Lower leg skin (tissue), 4 donors: ENCODE measurements around the gene ODF2. TPM values are rescaled to one million over a fixed set of nuclear protein-coding genes. Genes with fewer than 3 reads are reported as not detected.
"Not testable (repeated sequence)": the region's sequence is repeated elsewhere in the genome, so short reads cannot be mapped to it uniquely, and the experiment has no call there.

Experiments used
- DNase-seq, 2 donors: peaks; one replicate each; pipeline ENCODE4 v3.0.0-alpha.2; 2019; ENCODE audit warnings: low spot score in 2 of 2
- H3K4me3 ChIP-seq: fragments of 200-600 bp; sonication (generic); 2 replicates; pipeline ENCODE4 v1.5.1; 2017; ENCODE audit warnings: mild to moderate bottlenecking, low read depth; ENCODE audit not compliant: poor library complexity, severe bottlenecking
- CTCF ChIP-seq, 3 donors: fragments of 450-650 bp; IDR thresholded peaks; one replicate each; pipeline ENCODE4 v1.5.1; 2016; ENCODE audit warnings: antibody characterized with exemption in 3 of 3, mild to moderate bottlenecking in 3 of 3, moderate library complexity in 2 of 3
- POLR2A ChIP-seq, 2 donors: fragments of 450-650 bp; IDR thresholded peaks; one replicate each; pipeline ENCODE4 v1.6.1; 2016 to 2017; ENCODE audit warnings: antibody characterized with exemption in 2 of 2, mild to moderate bottlenecking in 1 of 2, moderate library complexity in 1 of 2
- WGBS, 2 donors: methylation state at CpG; one replicate each; pipeline ENCODE4 v1.1.5; 2018; 5-methylcytosine and 5-hydroxymethylcytosine counted together
- intact Hi-C: fragments of 100-400 bp; cut with DNase I; formaldehyde crosslinking; loops from one replicate; pipeline ENCODE4 v1.15.0; 2023; ENCODE audit warnings: low total_unique reads
- total RNA-seq, 4 donors: library from RNA; depleted of rRNA; stranded (reverse); fragments of >200 nt; gene quantifications; one replicate each; pipeline ENCODE4 v1.1.0, GENCODE V29; 2016

ODF2 gene
- total RNA-seq, 4 donors from 2014 or later: 15.0 to 22.1 (median 18.0) TPM

GRCh38 chr9:128411364-128412119 lies 44.3 kb upstream of the ODF2 start:
- WGBS, 2 donors: 44 to 48% methylated on average over 11 of the region's 11 CpGs
- H3K4me3 ChIP-seq: no peak overlapping the region
- no peak for DNase-seq
- TF ChIP-seq POLR2A (IDR thresholded peaks at IDR 0.05) (no peak), CTCF (IDR thresholded peaks at IDR 0.05) (no peak)
- intact Hi-C loops: loop anchor here (10.0 kb wide), 1 partner anchor 47 kb away; no protein-coding TSS in a partner anchor

GRCh38 chr9:128412120-128412790 lies 43.6 kb upstream of the ODF2 start:
- intact Hi-C loops: loop anchor here (10.0 kb wide), 1 partner anchor 47 kb away; no protein-coding TSS in a partner anchor
- WGBS, 2 donors: 18 to 22% methylated on average over 10 to 12 of the region's 13 CpGs
- DNase-seq: peak in 1 of 2 donors; percentile 35
- no peak for TF ChIP-seq POLR2A (IDR thresholded peaks at IDR 0.05)
- no peak for TF ChIP-seq CTCF (IDR thresholded peaks at IDR 0.05)
- H3K4me3 ChIP-seq: no peak overlapping the region

DNA sequence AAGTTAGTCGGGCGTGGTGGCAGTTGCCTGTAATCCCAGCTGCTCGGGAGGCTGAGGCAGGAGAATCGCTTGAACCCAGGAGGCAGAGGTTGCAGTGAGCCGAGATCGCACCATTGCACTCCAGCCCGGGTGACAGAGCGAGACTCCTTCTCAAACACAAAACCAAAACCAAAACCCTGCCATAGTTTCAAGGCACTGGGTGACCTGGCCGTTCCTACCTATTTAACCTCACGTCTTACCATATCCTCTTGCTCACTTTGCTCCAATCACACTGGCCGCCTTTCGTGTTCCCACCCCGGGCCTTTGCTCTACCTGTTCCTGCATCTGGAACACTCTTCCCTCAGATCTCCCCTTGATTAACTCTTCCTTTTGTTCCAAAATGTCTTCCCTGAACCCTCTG lies 42.1 kb upstream of the ODF2 start:
- not testable (repeated sequence) for DNase-seq, H3K4me3 ChIP-seq
- WGBS, 2 donors: 85 to 88% methylated on average over 13 of the region's 13 CpGs
- intact Hi-C loops: loop anchor here (10.0 kb wide), 1 partner anchor 49 kb away; no protein-coding TSS in a partner anchor

GRCh38 chr9:128414461-128414860 lies 41.3 kb upstream of the ODF2 start:
- intact Hi-C loops: loop anchor here (10.0 kb wide), 1 partner anchor 50 kb away; no protein-coding TSS in a partner anchor
- no peak for TF ChIP-seq POLR2A (IDR thresholded peaks at IDR 0.05)
- no peak for TF ChIP-seq CTCF (IDR thresholded peaks at IDR 0.05)
- H3K4me3 ChIP-seq: no peak overlapping the region
- WGBS, 2 donors: 62 to 76% methylated on average over 3 of the region's 3 CpGs
- no peak for DNase-seq

DNA sequence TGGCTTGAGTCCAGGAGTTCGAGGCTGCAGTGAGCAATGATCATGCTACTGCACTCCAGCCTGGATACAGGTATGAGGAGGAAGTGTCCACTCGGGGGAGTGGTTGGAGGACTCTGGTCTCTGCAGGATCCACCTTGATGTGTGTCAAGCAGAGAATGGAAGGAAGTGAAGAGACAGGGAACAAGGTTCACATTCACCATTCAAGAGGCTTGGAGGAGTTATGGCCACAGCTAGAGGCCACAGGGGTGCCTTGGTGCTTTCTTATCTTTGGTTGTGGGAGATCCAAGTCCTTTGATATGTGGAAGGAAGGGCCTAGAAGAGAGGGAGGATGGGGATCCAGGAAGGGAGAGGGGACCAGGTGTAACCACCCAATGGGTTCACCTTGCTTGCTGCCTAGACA lies 40.5 kb upstream of the ODF2 start:
- WGBS, 2 donors: 78 to 81% methylated on average over 2 of the region's 2 CpGs
- no peak for DNase-seq
- no peak for TF ChIP-seq POLR2A (IDR thresholded peaks at IDR 0.05)
- no peak for TF ChIP-seq CTCF (IDR thresholded peaks at IDR 0.05)
- no peak overlapping the region for H3K4me3 ChIP-seq
- intact Hi-C loops: loop anchor here (5.0 to 10.0 kb wide), 2 partner anchors 50 to 1513 kb away; no protein-coding TSS in a partner anchor

GRCh38 chr9:128416014-128416413 lies 39.8 kb upstream of the ODF2 start:
- DNase-seq: no peak
- TF ChIP-seq POLR2A (IDR thresholded peaks at IDR 0.05): no peak
- TF ChIP-seq CTCF (IDR thresholded peaks at IDR 0.05): no peak
- no peak overlapping the region for H3K4me3 ChIP-seq
- WGBS, 2 donors: 28 to 30% methylated on average over 6 of the region's 6 CpGs
- intact Hi-C loops: loop anchor here (5.0 to 10.0 kb wide), 2 partner anchors 51 to 1514 kb away; no protein-coding TSS in a partner anchor
